Spleen (tissue), 7 donors: Measurements from ENCODE around the gene GALNT13.

Experiments used
- POLR2A ChIP-seq, 3 donors: fragments of 450-650 bp; IDR thresholded peaks; one replicate each; pipeline ENCODE4 v1.5.1; 2017; ENCODE audit warnings: antibody characterized with exemption in 3 of 3, mild to moderate bottlenecking in 1 of 3
- POLR2AphosphoS5 ChIP-seq, 3 donors: sonication (generic); formaldehyde crosslinking; IDR thresholded peaks; one replicate each; pipeline ENCODE4 v1.5.1; 2017; ENCODE audit warnings: antibody characterized with exemption in 3 of 3
- TF ChIP-seq, protein P1 (sequence below), 11 experiments: fragments of 200-600 bp in 7 of 11; fragments of 450-650 bp in 4 of 11; sonication (generic) in 4 of 11; IDR thresholded peaks in 8 of 11; conservative IDR thresholded peaks in 3 of 11; 1 replicate in 7 of 11; 2 replicates in 4 of 11; pipeline versions ENCODE4 v1.4.0 to v1.8.0; 2016 to 2021; ENCODE audit warnings: antibody characterized with exemption in 11 of 11, inconsistent platforms in 4 of 11, mild to moderate bottlenecking in 1 of 11
- donor health status: DM: no; HTN: no; CAD: no; lungs with moderate emphysema.
- donor health status: DM: no; HTN: no; CAD: no.
- donor health status: DM: no; HTN: no; CAD: no.

DNA sequence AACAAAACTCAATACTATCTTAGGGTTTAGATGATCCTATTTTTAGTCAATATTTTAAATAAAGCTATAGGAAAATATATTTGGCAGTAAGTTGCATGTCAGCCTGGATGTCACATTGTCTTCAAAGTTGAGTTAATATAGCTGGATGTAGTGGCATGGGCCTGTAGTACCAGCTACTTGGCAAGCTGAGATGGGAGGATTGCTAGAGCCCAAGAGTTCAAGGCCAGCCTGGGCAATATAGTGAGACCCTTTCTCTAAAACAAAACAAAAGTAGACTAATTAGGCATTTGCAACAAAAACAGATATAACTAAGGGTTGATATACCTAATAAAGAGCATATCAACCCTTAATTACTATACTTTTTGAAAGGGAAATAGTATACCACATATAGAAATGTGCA lies 572.2 kb downstream of the GALNT13 start:
- TF ChIP-seq, protein P1, sequence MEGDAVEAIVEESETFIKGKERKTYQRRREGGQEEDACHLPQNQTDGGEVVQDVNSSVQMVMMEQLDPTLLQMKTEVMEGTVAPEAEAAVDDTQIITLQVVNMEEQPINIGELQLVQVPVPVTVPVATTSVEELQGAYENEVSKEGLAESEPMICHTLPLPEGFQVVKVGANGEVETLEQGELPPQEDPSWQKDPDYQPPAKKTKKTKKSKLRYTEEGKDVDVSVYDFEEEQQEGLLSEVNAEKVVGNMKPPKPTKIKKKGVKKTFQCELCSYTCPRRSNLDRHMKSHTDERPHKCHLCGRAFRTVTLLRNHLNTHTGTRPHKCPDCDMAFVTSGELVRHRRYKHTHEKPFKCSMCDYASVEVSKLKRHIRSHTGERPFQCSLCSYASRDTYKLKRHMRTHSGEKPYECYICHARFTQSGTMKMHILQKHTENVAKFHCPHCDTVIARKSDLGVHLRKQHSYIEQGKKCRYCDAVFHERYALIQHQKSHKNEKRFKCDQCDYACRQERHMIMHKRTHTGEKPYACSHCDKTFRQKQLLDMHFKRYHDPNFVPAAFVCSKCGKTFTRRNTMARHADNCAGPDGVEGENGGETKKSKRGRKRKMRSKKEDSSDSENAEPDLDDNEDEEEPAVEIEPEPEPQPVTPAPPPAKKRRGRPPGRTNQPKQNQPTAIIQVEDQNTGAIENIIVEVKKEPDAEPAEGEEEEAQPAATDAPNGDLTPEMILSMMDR (IDR thresholded peaks at IDR 0.05 in 8 of 11, conservative IDR thresholded peaks at IDR 0.05 in 3 of 11): no peak
- TF ChIP-seq POLR2AphosphoS5 (IDR thresholded peaks at IDR 0.05) (no peak), POLR2A (IDR thresholded peaks at IDR 0.05) (no peak)
